GM12873 (cell line): Measurements from ENCODE around the gene TUBA3C.

Source experiments
- TF ChIP-seq, protein P1 (sequence below): IDR thresholded peaks from 2 replicates; pipeline ENCODE4 v1.5.1; 2012; ENCODE audit warnings: low read depth, mild to moderate bottlenecking, moderate library complexity, low read length, control low read depth; ENCODE audit not compliant: insufficient read depth; ENCODE audit errors: missing control alignments

Gene TUBA3C

GRCh38 chr13:19181621-19182485 lies at the start of gene TUBA3C:
Gene TUBA3C, minus strand, starts transcription at chr13:19181824. Its CDS starts 77 bp downstream, at chr13:19181747.
- TF ChIP-seq, protein P1, sequence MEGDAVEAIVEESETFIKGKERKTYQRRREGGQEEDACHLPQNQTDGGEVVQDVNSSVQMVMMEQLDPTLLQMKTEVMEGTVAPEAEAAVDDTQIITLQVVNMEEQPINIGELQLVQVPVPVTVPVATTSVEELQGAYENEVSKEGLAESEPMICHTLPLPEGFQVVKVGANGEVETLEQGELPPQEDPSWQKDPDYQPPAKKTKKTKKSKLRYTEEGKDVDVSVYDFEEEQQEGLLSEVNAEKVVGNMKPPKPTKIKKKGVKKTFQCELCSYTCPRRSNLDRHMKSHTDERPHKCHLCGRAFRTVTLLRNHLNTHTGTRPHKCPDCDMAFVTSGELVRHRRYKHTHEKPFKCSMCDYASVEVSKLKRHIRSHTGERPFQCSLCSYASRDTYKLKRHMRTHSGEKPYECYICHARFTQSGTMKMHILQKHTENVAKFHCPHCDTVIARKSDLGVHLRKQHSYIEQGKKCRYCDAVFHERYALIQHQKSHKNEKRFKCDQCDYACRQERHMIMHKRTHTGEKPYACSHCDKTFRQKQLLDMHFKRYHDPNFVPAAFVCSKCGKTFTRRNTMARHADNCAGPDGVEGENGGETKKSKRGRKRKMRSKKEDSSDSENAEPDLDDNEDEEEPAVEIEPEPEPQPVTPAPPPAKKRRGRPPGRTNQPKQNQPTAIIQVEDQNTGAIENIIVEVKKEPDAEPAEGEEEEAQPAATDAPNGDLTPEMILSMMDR: no peak

DNA sequence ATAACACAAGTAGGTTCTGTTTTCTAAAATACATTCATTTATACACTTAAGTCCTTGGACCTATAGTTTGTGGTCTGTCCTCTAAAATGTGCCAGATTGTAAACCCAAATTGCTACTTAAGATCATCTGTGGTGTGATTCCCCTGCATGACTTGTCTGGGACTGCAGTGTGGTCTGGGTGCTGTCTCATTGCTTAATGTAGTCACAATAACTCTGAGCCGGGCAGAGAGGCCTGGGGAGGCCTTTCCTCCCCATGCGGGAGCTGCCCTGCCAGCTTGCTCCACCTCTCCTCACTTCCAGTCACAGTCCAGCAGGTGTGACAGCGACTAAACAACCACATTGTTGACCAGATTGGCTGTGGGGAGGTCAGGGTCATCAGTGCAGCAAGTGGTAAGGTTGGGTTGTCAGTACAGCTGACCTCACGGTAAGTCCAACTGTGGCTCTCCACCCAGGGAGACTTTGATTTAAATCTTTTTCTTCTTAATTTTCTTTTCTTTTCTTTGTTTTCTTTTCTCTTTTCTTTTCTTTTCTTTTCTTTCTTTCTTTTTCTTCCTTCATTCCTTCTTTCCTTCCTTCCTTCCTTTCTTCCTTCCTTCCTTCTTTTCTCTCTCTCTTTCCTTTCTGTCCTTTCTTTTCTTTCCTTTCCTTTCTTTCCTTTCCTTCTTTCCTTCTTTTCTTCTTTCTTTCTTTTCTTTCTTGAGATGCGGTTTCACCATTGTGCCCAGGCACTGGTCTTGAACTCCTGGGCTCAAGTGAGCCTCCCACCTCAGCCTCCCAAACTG lies 4.4 kb upstream of the TUBA3C start:
- TF ChIP-seq, protein P1: no peak

DNA sequence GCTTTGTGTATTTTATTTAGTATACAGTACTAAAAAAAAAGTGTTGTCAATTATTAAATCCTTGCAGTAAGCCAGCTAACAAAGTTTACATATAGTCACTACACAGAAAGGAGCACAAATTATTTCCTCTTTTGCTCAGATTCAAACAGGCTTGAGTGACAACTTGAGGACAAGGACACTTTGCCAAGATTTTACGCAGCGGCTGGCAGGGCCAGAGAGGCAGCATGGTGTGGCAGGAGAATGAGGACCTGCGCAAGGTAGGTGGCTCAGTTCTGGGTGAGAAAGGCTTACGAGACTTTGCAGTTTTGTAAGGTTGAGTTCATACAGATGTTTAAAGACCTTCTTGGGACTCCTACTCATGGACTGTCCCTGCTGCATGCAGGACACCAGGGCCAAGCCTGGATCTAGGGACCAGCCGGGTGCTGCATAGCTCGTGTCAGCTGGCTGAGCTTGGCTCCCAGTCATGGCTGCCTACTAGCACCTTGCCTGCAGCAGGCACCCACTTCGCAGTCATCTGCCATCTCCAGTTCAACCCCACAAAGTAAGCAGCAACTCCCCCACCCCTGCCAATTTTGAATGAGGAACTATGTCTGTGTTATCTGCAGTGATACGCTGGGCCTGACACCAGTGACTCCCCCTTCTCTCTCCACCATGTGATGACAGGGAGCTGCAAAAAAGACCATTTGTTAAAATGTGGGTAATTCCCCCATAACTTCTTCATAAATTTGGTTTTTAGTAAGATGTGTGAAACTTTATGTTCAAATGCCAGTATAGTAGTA lies 3.7 kb upstream of the TUBA3C start:
- TF ChIP-seq, protein P1: no peak

DNA sequence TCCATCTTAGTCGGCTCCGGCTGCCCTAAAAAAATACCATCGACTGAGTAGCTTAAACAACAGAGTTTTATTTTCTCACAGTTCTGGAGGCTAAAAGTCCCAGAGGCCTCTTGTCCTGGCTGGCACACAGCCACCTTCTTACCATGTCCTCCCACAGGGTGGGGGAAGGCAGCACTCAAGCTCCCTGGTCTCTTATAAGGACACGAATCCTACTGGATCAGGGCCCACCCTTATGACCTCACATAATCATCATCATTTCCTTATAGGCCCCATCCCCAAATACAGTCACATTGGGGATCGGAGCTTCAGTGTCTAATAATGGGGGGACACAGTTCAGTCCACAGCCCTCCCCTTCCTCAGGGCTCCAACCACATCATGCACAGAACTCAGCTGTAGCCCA lies 2.6 kb upstream of the TUBA3C start:
- TF ChIP-seq, protein P1: no peak

GRCh38 chr13:19183676-19184075 lies 2.1 kb upstream of the TUBA3C start:
- TF ChIP-seq, protein P1: no peak

GRCh38 chr13:19182536-19182935 lies 912 bp upstream of the TUBA3C start:
- TF ChIP-seq, protein P1: no peak
